ACHN (cell line): Measurements from ENCODE around the gene ULBP1.
"Not testable (repeated sequence)": the region's sequence is repeated elsewhere in the genome, so short reads cannot be mapped to it uniquely, and the experiment has no call there.

Source experiments
- DNase-seq: peaks from one replicate; pipeline ENCODE4 v3.0.0-alpha.2; 2015
- in situ Hi-C: cut with HindIII; loops from 2 replicates; pipeline ENCODE4 v1.10.0; 2017; ENCODE audit warnings: low sequenced_read_pairs, low pct_ligation_motif_present, low pct_unique_long_range_greater_than_20kb

ULBP1 gene

DNA sequence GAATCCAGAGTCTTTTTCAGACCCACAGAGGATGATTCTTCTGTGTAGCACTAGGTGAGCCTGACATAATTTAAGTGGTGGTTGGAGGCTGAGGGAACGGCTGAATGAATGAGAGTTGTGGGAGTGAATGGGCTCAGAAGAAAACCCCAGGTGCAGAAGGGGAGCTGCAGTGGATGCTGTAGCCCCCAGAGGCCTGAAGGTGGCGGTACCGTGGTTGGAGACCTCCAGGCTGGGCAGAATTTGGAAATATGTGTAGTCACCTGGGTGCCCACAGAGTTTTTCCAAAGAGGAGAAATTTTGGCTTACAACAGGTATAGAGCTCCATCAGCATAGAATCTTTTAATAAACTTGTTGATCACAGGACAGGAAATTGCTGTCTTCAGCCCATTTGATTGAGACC lies 34.3 kb upstream of the ULBP1 start:
- no peak for DNase-seq

DNA sequence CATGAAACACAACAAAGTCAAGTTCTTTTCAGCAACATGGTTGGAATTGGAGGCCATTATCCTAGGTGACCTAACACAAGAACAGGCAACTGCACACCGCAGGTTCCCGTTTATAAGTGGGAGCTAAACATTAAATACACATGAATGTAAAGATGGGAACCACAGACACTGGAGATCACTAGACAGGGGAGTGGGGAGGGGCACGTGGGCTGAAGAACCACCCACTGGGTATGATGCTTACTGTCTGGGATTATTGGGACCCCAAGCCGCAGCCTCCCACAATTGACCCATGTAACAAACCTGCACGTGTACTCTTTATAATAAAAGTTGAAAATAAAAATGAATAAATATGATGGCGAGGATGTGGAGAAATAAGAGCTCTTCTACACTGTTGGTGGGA lies 32.2 kb upstream of the ULBP1 start:
- in situ Hi-C loops, result no loop called here
- DNase-seq, result no peak

More for the DNA sequence above, 34.3 kb upstream of the ULBP1 start:
- in situ Hi-C loops, result no loop called here

DNA sequence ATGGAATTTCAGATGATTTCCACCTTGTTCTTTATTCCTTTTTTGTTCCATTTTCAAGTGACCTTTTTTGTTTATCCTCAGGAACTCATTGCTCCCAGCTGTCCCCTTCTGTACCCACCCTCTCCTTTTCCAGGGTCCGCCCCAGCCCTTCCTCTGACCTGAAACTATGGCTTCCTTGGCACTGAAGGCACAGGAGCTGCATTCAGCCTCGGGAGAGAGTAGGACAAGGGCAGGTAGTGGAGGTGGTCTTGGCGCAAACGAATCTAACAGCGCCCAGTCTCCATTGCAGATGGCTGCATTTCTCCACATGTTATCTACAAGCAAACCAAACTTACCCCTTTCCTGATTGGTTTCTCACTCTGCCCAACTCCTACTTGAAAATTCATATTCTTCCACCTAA lies 30.7 kb upstream of the ULBP1 start:
- DNase-seq, result no peak
- in situ Hi-C loops, result no loop called here

DNA sequence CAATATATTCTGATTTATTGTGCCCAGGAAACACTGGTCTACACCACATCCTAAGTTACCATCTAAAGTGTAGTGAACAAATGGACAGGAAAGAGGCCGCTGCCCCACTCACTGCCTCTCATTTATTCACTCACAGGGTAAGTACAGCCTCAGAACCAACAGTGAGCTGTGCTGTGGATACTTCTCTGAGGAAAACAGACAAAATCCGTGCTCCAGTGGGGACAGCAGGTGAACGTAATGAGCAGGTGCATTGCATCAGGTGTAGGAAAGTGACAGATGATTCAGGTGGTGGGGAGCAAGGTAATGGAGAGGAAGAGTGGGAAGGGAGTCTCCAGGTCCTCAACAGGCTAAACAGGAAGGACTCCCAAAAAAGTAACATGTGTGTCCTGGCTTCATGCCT lies 30.3 kb upstream of the ULBP1 start:
- no peak for DNase-seq
- in situ Hi-C loops, result no loop called here

DNA sequence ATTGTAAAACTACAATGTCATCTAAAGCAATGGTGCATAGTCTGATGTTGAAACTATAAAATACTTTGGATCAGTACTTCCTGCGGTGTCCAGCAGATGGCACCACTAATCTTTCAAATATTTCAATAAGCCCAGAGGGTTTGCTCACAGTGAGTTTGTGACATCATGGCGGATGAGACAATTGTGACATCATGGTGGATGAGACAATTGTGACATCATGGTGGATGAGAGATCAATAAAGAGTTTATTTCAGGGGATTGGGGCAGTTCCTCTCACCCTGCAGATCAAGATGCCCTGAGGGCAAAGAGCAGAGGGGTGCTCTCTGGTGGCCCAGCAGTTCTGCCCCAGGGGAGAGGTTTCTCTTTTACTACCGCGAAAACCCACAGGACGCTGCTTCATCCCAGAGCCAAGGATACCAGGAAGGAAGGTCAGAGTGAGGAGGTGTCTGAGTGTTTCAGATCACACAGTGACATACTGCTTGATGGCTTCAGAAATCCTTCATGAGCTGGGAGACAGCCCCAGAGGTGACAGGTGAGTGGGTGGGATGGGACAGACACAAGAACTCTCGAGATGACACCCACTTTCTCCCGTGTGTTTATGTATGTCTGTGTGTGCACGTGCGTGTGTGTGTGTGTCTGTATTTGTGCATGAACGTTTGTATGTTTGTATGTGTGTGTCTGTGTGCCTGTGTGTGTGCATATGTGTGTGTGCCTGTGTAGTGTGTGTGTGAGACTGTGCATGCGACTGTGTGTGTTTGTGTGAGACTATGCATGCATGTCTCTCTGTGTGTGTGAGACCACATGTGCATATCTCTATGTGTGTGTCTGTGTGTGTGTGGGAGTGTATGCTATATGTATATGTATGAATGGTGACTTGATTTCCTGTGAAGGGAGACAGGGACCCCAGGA lies 29.2 kb upstream of the ULBP1 start:
- DNase-seq, result peak; percentile 69
- in situ Hi-C loops, result no loop called here

DNA sequence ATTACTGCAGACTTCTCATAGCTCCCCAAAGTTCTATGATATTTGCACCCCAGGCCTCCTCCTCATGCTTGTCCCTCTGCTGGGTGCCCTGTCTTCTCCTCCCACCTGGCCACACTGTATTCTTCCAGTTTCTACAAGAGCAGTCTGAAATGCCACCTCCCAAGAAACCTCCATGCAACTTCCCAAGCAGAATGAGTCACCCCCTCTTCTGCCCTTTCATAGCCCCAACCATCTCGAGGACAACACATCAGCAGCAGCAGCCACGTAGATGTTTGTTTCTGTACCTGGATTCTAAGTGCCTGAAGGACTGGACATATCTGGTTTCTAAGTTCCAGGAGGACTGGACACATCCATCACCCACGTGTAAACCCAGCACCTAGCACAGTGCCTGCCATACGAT lies 28.5 kb upstream of the ULBP1 start:
- in situ Hi-C loops, result no loop called here
- no peak for DNase-seq

DNA sequence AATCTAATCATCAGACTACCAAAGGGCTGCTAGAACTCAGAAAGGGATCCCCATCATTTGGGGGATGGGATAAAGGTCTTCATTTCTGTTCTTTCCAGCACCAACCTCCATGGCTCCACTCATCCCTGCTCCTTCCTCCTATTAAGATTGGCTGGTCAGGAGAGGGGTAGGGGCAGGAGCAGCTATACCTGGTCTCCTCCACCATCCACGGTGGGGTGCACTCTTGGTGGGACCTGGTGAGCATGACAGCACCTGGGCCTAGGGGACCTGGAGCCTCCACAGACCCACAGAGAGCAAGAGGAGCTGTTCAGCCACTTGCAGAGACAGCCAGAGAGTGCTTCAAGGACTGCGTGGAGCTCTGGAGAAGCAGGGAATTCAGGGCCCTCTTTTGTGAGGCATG lies 28.1 kb upstream of the ULBP1 start:
- in situ Hi-C loops, result no loop called here
- no peak for DNase-seq

DNA sequence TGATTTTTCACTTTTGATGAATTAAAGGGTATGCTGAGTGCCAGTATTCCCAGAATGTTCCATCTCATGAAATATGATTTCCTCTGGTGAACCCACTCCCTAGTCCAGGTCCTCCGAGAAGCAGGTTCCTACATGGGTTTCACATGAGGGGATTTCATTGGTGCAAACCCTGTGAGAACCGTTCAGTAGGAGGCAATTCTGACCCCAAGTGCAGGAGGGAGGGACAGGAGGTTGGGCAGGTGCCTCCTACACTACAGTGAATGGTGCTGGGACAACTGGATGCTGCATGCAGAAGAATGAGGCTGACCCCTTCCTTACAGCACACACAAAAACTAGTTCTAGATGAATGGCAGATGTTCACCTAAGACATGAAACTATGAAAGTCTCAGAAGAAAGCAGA lies 27.0 kb upstream of the ULBP1 start:
- DNase-seq, result no peak
- in situ Hi-C loops, result no loop called here

DNA sequence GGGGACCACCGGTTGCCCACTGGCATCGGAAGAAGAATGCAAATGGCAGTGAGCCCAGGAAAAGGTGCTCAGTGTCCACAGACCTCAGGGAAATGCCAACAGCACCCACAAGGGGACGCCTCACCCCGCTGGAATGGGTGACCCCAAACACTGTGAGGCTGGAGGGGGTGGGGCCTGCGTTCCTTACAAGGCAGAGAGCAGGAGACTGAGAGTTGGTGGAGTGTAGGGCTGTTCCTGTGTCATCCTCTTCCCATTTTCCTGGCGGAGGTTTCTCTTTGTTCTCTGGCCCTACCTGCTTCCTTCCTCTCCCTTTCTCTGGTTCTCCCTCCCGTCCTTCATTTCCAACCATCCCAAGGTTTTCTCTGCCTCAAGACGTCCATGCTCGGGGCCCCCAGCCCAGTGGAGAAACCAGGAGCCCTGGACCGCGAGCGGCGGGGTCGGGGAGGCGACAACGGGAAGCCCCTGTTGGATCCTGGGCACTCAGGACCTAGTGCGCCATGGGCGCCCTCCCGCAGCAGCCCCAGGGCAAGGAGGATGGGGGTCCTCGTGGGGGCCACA lies 25.7 kb upstream of the ULBP1 start:
- in situ Hi-C loops, DNase-seq: not testable (repeated sequence)

DNA sequence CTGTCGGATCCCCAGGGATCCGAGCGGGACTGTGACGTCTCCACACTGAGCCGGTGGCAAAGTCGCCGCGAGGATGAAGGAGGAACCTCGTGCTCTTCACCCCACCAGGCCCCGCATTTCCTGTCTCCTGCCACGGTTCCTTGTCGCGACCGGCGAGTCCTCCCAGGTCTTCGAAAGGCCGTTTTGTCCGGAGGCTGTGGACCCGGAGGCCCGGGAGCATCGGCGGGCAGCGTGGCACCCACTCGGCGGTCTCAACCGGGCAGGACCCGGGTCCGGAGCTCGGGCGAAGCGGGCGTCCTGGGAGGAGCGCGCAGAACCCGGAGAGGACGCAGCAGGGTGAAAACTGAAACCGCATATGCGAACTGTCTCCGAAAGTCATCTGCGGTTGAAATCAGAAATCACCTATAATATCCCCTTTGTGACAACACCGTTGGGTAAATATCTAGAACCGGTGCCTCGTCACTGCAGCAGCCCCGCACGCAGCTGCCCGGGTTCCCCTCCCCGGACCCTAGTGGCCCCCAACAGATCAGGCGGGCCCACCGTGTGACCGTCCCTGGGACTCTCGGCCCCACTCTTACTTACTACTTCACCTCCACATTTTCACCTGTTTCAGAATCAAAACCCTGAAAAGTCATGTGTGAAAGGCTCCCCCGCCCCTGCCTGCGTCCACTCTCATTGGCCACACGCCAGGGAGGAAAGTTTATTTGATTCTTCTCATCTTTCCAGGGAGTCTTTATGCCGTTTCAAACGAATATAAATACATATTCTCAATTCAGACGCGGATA lies 25.0 kb upstream of the ULBP1 start:
- in situ Hi-C loops, result no loop called here
- peak; percentile 10 for DNase-seq

DNA sequence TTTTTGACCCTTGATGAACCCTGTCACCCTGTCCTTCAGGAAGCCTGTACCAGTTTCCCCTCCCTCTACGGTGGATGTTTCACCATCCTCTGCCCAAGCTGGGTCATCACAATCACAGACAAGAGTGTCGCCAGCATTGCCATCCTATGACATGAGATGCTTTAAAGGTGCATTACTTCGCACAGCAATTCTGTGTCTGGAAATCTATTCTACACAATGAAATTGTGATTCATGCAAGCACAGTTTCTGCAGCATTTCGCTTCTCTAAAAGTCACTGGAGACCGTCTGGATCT lies 24.4 kb upstream of the ULBP1 start:
- in situ Hi-C loops, result no loop called here
- no peak for DNase-seq

DNA sequence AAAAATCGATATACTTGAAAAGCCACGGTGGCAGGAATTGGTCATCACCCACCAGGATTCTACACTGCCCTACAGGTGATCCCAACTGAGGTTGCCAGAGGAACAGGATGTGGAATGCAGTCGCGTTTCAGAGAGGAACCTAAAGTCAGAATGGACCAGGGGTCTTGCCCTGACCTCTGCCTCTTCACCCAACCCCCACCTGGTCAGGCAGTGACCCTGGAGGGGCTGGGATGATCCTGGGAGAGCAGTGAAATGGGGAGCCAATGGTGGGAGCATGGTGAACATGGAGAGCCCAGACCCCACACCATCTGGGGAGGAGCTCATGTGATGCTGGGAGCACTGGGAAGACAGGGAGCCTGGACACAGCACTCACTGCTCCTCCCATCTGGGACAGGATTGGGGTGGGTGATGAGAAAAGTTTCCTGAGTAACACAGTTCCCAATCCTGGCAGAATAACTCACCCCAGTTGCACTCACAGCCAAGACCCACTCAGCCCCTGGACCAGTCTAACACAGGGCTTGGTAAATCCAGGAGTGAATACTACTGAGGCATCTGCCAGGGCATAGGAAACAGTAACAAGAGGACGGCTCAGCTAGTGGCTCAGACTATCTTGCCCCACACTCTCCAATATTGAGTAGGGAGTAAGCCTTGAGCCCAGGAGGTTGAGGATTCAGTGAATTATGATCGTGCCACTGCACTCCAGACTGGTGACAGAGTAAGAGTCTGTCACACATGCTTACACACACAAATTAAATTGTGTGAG lies 23.7 kb upstream of the ULBP1 start:
- in situ Hi-C loops, result no loop called here
- DNase-seq, result no peak

DNA sequence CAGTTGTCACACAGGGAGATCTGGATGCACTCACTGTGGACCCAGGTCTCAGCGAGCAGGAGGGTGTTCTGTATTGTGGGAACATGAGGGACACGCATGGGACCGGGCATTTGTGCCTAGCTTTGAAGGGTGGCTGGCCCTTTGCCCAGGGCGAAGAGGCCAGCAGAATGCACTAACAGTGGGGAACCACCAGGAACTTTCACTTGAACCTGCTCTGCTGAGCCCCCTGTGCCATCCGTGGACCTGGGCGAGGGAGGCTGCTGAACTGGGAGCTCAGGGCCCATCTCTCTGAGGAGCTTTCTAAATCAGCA lies 23.1 kb upstream of the ULBP1 start:
- DNase-seq, result no peak
- in situ Hi-C loops, result no loop called here

DNA sequence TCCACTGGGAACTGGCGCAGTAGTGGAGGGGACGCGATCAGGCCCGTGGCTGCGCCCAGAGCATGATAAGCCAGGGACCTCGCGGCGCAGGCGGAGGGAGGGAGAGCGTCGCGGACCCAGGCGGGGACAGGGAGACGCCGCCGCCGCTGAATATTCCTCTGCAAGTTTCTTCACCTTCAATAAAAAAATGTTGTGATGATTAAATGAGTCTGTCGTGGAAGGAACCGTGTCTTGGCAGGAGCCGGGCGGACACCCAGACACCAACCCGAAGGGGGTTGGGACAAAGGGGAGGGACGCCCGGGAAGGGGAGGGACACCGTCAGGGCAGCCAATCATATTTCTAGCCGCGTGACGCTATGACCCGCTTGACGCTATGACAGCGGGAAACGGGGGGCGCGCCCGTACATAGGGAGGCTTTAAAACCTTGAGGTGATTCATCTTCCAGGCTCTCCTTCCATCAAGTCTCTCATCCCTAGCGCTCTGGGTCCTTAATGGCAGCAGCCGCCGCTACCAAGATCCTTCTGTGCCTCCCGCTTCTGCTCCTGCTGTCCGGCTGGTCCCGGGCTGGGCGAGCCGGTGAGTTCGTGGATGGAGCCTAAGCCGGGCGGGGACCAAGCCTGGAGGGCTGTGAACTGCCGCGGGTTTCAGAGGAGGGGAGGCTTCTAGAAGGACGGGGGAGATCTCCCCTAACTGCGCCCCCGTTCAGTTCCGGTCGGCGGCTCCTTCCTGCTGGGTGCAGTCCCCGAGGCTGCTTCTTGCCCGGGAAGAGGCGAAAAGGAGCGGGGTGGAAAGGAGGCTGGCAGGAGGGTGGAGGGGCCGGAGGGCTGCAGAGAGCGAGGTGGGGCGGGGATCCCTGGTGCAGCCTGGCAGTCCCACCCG lies 21.9 kb upstream of the ULBP1 start, which contains the start of gene ULBP2:
Gene ULBP2 (plus strand): TSS at position 432 of the 878 bp plus-strand sequence. CDS start 59 bp downstream, at position 491.
- peak; percentile 92 for DNase-seq
- in situ Hi-C loops, result no loop called here

DNA sequence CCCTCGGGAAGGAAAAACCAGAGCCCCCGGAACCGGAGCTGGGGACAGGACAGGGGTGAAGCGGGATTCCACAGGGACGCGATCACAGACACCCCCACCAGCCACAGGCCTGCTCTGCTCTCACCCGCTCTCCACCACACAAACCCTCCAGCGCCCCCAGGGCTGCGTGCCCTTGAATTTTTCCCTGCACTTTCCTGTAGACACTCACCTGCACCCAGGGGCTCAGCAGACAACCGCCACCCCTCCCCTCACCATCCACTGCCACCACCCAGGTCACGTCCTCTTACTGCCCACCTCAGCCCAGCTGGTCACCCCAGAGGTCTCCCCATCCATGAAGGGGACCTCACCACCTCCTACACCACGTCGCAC lies 21.3 kb upstream of the ULBP1 start:
- no peak for DNase-seq
- in situ Hi-C loops, result no loop called here

DNA sequence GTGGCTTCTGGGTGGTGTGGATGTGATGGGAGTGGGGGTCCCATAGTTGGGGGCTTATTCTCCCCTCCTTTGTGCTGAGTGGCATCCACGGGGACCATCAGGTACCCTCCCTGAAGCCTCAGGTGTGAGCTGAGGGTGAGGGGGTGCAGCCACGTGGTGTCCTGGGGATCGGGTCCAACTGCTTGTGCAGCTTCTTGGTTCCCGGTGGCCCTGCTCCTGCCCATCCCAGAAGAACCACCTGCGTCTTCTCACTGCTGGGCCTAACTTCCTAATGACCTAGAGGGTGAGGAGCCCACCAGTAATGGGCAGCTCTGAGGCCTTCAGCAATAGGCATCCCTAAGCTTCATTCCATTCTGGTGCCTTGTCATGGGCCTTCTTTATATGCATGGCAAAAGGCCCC lies 20.4 kb upstream of the ULBP1 start:
- DNase-seq, in situ Hi-C loops: not testable (repeated sequence)

DNA sequence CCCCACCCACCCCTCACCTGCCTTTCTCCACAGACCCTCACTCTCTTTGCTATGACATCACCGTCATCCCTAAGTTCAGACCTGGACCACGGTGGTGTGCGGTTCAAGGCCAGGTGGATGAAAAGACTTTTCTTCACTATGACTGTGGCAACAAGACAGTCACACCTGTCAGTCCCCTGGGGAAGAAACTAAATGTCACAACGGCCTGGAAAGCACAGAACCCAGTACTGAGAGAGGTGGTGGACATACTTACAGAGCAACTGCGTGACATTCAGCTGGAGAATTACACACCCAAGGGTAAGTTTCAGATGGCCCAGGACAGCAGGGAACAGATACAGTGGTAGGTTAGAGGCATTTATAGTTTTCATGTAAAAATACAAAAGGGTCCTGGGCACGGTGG lies 18.5 kb upstream of the ULBP1 start:
- DNase-seq, in situ Hi-C loops: not testable (repeated sequence)

DNA sequence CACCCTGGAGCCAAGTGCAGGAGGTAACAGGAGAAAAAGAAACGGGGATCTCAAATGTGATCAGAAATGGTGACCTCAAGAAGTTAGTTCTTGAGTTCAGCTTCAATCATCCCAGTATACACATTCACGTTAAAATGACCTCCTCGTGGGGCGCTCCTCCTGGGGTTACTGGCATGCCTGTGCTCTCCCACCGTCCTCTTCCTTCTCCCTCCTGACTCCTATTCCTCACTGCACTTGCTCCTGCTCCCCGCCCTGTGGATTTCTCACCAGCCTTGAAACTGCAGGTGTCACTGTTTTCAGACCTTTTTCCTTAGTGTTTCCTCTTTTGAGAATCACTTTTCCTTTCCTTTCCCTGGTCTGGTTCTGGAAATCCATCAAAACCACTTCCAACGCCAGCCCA lies 17.1 kb upstream of the ULBP1 start:
- in situ Hi-C loops, DNase-seq: not testable (repeated sequence)
